LNCaP clone FGC (cell line): ENCODE data around the gene TSR1.
"Not testable (repeated sequence)": the region's sequence is repeated elsewhere in the genome, so short reads cannot be mapped to it uniquely, and the experiment has no call there.

ENCODE experiments used
- DNase-seq: peaks from one replicate; pipeline ENCODE4 v3.0.0-alpha.2; 2011; ENCODE audit warnings: low read depth
- H3K4me3 ChIP-seq: 2 replicates; pipeline ENCODE4 v1.5.1; 2011; ENCODE audit warnings: mild to moderate bottlenecking, low read depth, low read length, control low read depth
- TF ChIP-seq, protein P1 (sequence below): IDR thresholded peaks from 2 replicates; pipeline ENCODE4 v1.5.1; 2012; ENCODE audit warnings: mild to moderate bottlenecking; ENCODE audit not compliant: control insufficient read depth, insufficient read depth; ENCODE audit errors: extremely low read depth

The TSR1 gene

DNA sequence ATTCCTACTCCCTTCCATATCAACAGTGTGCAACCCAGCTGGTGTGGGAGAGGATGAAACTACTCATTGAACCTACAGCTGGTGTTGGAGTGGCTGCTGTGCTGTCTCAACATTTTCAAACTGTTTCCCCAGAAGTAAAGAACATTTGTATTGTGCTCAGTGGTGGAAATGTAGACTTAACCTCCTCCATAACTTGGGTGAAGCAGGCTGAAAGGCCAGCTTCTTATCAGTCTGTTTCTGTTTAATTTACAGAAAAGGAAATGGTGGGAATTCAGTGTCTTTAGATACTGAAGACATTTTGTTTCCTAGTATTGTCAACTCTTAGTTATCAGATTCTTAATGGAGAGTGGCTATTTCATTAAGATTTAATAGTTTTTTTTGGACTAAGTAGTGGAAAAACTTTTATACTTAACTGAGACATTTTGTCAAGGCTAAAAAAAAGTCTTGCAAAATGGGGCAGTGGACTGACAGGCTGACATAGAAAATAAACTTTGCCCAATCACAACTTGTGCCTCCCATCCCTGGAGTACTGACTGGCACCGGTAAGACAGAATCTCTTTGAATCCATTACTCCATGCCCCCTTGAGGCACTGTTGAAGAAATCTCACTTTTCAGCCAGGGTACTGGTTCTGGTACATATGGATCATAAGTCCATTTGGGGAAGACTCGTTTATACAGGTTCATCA lies 12.5 kb downstream of the TSR1 start:
- TF ChIP-seq, protein P1, sequence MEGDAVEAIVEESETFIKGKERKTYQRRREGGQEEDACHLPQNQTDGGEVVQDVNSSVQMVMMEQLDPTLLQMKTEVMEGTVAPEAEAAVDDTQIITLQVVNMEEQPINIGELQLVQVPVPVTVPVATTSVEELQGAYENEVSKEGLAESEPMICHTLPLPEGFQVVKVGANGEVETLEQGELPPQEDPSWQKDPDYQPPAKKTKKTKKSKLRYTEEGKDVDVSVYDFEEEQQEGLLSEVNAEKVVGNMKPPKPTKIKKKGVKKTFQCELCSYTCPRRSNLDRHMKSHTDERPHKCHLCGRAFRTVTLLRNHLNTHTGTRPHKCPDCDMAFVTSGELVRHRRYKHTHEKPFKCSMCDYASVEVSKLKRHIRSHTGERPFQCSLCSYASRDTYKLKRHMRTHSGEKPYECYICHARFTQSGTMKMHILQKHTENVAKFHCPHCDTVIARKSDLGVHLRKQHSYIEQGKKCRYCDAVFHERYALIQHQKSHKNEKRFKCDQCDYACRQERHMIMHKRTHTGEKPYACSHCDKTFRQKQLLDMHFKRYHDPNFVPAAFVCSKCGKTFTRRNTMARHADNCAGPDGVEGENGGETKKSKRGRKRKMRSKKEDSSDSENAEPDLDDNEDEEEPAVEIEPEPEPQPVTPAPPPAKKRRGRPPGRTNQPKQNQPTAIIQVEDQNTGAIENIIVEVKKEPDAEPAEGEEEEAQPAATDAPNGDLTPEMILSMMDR = no peak
- no peak overlapping the region for H3K4me3 ChIP-seq
- no peak for DNase-seq

DNA sequence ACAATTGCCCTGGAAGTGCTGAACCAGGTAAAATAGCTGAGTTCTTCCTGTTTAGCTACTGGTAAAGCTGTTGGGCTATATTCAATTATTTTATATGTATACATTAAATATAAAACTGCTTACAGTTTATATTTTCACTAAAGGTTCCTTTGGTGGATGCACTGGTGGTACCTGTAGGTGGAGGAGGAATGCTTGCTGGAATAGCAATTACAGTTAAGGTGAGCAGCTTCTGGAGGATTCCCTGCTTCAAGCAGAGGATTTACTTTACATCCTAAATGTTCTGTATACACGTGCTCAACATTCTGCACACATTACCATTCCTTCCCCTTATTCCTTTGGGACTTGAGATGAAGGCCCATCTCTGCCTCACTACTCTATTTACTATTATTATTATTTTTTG lies 14.9 kb downstream of the TSR1 start:
- DNase-seq = no peak
- TF ChIP-seq, protein P1 = no peak
- H3K4me3 ChIP-seq = no peak overlapping the region

DNA sequence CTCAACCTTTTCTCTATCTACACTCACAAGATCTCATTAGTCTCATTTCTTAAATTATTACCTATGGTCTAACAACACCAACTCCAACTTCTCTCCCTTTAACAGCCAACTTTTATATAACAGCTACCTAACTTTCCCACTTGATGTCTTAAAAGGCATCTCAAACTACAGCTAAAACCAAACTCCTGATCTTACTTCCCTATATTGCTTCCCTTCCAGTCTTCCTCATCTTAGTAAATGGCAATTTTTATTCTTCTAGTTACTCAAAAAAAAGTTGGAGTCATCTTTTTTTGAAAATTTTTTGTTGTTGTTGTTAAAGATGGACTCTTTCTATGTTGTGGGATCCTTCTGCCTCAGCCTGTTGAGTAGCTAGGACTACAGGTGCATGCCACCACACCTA lies 17.2 kb downstream of the TSR1 start:
- no peak for DNase-seq
- TF ChIP-seq, protein P1 = no peak
- no peak overlapping the region for H3K4me3 ChIP-seq

DNA sequence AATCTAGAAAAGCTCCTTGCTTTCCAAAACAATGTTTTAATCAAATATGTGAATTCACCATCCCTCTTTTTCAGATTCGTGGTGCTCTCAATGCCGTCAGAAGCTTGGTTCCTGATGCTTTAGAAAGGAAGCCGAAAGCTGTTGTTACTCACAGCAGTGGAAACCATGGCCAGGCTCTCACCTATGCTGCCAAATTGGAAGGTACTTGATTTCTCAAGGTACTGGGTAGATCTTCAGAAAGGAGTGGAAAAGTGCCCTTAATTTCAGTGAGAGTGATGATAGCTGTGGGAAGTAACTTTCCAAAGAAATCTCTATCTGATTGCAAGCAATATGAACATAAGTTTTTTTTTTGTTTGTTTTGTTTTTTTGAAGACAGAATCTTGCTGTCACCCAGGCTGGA lies 18.5 kb downstream of the TSR1 start:
- TF ChIP-seq, protein P1 = no peak
- DNase-seq = no peak
- H3K4me3 ChIP-seq = no peak overlapping the region

DNA sequence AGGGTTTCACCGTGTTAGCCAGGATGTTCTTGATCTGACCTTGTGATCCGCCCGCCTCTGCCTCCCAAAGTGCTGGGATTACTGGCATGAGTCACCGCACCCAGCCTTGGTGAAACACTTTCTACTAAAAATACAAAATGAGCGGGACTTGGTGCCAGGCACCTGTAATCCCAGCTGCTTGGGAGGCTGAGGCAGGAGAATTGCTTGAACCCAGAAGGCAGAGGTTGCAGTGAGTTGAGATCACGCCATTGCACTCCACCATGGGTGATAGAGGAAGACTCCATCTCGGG lies 19.4 kb downstream of the TSR1 start:
- not testable (repeated sequence) for DNase-seq, H3K4me3 ChIP-seq

DNA sequence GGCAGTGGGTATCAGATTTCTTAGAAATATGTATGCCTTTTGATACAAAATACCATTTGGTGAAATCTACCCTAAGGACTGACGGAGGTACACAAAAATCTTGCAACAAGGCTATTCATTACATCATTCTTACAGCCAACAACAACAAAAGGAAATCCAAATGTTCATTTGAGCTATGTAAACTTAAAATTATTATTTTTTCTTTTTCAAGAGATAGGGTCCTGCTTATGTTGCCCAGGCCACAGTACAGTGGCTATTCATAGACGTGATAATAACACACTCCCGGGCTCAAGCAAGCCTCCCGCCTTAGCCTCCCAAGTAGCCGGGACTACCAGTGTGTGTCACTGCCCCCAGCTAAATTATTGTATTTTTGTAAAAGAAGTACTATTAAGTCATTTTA lies 23.5 kb downstream of the TSR1 start:
- H3K4me3 ChIP-seq = no peak overlapping the region
- DNase-seq = no peak
- TF ChIP-seq, protein P1 = no peak

DNA sequence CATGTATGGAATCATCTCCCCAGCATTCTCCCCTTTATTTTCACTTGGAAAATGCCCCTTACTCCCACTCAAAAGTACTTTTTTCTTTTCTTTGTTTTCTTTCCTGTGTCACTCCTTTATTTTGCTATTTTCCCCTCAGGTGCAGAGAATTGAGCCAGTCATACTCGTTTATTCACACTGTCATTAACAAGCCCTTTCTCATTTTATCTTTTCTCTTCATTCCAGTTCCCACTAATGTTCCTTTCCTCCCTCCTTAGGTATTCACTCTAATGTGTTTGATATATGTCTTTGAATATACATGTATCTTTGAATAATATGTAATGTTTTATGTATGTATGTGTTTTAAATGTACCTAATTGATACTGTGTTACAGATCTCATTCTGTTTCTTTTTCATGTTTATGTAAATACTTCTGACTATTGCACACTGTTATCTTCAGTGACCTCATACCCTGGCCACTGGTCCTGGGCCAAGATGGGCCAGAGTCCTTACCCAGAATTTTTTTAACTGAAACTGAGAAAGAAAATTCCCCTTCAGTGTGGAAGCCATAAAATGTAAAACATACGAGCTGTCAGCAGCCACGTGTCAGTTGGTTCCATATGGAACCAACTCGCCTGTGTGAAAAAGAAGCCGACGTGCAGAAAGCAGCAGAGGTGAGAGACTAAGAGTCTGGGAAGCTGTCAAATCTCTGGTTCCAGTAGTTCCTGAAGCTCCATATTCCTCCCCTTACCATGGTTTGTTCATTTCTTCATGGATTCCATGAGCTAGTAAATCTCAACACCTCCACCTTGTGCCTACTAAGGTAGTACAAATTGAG lies 26.7 kb downstream of the TSR1 start:
- no peak for DNase-seq
- TF ChIP-seq, protein P1 = no peak

More for the DNA sequence above, 26.7 kb downstream of the TSR1 start:
- H3K4me3 ChIP-seq = no peak overlapping the region
